HL-60 (cell line): ENCODE measurements around the gene MPZL3.

Experiments used
- DNase-seq, 2 experiments: peaks; one replicate each; pipeline ENCODE4 v3.0.0-alpha.2; 2010 to 2020; ENCODE audit warnings: low read depth in 1 of 2, low spot score in 1 of 2
- H3K27ac ChIP-seq: fragments of 250-450 bp; sonication (Bioruptor Pico); replicated peaks from 2 replicates; pipeline ENCODE4 v1.5.1; 2020; ENCODE audit warnings: mild to moderate bottlenecking, moderate library complexity
- H3K27me3 ChIP-seq: fragments of 250-450 bp; sonication (Bioruptor Pico); 2 replicates; pipeline ENCODE4 v1.5.1; 2021; ENCODE audit warnings: mild to moderate bottlenecking, moderate library complexity; ENCODE audit not compliant: insufficient read depth, poor library complexity, severe bottlenecking
- H3K4me3 ChIP-seq: replicated peaks from 2 replicates; pipeline ENCODE4 v1.5.1; 2011; ENCODE audit warnings: mild to moderate bottlenecking, control low read depth, low read length; ENCODE audit not compliant: insufficient read depth
- GABPA ChIP-seq: IDR thresholded peaks from 2 replicates; pipeline ENCODE4 v1.6.1; 2012; ENCODE audit warnings: low read depth
- POLR2AphosphoS5 ChIP-seq: IDR thresholded peaks from 2 replicates; pipeline ENCODE4 v1.6.1; 2012; ENCODE audit warnings: low read depth
- SPI1 ChIP-seq: IDR thresholded peaks from 2 replicates; pipeline ENCODE4 v1.6.1; 2012; ENCODE audit warnings: low read depth, mild to moderate bottlenecking, borderline replicate concordance
- TF ChIP-seq, protein P1 (sequence below): IDR thresholded peaks from 2 replicates; pipeline ENCODE4 v1.6.1; 2012; ENCODE audit warnings: low read depth; ENCODE audit not compliant: insufficient replicate concordance
- TF ChIP-seq, protein P2 (sequence below): IDR thresholded peaks from one replicate; pipeline ENCODE4 v1.5.1; 2011; ENCODE audit warnings: low read length, control low read depth, inconsistent platforms; ENCODE audit not compliant: insufficient read depth

Gene MPZL3

DNA sequence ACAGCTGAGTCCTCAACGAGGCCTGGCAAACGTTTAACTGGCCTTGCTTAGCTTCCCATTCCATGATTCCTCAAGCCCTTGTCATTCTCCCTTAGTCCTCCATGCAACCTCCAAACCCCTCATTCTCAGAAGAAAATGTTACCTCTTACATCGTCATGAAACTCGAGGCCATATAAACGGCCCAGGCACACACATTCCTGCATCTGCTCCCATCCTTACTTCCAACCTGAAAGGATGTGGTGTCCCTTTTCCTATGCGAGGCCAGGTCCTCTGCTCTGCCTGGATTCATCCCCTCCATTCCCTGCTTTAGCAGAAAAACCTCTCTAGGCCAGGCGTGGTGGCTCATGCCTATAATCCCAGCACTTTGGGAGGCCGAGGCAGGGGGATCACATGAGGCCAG lies 9.0 kb downstream of the MPZL3 start:
- H3K27me3 ChIP-seq: no peaks in the 10 kb centered on the region
- no peak for DNase-seq
- no peak overlapping the region for H3K4me3 ChIP-seq
- TF ChIP-seq GABPA: no peak
- no peak for TF ChIP-seq SPI1
- TF ChIP-seq, protein P1, sequence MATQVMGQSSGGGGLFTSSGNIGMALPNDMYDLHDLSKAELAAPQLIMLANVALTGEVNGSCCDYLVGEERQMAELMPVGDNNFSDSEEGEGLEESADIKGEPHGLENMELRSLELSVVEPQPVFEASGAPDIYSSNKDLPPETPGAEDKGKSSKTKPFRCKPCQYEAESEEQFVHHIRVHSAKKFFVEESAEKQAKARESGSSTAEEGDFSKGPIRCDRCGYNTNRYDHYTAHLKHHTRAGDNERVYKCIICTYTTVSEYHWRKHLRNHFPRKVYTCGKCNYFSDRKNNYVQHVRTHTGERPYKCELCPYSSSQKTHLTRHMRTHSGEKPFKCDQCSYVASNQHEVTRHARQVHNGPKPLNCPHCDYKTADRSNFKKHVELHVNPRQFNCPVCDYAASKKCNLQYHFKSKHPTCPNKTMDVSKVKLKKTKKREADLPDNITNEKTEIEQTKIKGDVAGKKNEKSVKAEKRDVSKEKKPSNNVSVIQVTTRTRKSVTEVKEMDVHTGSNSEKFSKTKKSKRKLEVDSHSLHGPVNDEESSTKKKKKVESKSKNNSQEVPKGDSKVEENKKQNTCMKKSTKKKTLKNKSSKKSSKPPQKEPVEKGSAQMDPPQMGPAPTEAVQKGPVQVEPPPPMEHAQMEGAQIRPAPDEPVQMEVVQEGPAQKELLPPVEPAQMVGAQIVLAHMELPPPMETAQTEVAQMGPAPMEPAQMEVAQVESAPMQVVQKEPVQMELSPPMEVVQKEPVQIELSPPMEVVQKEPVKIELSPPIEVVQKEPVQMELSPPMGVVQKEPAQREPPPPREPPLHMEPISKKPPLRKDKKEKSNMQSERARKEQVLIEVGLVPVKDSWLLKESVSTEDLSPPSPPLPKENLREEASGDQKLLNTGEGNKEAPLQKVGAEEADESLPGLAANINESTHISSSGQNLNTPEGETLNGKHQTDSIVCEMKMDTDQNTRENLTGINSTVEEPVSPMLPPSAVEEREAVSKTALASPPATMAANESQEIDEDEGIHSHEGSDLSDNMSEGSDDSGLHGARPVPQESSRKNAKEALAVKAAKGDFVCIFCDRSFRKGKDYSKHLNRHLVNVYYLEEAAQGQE: no peak
- no peak for TF ChIP-seq POLR2AphosphoS5
- TF ChIP-seq, protein P2, sequence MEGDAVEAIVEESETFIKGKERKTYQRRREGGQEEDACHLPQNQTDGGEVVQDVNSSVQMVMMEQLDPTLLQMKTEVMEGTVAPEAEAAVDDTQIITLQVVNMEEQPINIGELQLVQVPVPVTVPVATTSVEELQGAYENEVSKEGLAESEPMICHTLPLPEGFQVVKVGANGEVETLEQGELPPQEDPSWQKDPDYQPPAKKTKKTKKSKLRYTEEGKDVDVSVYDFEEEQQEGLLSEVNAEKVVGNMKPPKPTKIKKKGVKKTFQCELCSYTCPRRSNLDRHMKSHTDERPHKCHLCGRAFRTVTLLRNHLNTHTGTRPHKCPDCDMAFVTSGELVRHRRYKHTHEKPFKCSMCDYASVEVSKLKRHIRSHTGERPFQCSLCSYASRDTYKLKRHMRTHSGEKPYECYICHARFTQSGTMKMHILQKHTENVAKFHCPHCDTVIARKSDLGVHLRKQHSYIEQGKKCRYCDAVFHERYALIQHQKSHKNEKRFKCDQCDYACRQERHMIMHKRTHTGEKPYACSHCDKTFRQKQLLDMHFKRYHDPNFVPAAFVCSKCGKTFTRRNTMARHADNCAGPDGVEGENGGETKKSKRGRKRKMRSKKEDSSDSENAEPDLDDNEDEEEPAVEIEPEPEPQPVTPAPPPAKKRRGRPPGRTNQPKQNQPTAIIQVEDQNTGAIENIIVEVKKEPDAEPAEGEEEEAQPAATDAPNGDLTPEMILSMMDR: no peak
- H3K27ac ChIP-seq: no peak overlapping the region

DNA sequence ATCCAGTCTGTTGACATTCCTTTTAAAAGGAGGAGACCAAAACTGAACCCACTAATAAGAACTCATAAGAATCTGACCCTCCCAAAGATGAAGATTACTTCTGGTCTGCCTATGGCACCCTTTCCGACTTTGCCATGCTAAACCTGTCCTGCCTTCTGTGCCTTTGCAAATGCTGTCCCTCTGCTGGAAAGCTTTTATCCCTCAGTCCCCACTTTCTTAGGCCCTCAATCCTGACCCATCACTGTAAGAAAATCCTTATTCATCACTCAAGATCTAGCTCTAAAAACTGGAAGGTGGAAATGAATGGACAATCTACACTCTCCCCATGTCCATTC lies 10.4 kb downstream of the MPZL3 start:
- H3K27me3 ChIP-seq: no peaks in the 10 kb centered on the region
- TF ChIP-seq SPI1: no peak
- no peak for TF ChIP-seq POLR2AphosphoS5
- H3K4me3 ChIP-seq: no peak overlapping the region
- peak overlapping the region; percentile 85 for H3K27ac ChIP-seq
- DNase-seq: no peak

DNA sequence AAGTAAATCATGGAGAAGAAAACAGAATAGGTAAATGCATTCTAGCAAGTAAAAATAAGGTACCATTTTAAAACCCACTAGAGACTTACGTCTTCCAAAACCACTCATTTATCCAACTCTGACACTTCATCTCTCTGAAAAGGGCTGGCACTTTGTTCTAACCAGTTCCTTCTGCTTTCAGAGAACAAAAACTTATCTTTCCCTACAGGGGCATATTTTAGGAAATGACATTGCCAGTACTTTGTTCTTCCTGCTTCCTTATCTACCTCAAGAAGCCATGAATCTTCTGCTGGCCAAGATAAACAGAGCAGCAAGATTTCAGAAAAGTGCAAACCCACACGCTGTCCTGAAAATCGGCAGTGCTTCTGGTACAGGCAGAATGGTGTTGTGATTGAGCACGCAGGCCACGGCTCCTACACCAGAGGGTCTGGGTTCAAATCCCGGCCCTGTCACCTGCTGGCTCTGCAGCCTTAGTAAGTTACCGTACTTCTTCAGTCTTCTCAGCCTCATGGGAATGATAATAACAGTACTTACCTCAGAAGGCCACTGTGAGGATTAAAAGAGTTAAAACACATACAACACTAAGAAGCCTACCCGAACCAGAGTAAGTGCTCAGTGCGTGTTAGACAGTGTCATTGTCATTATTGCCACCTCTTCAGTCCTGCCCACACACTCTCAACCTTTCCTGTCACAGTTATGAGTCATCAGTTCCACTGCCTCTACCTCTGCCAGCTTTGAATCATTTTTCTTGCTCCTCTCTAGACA lies 11.0 kb downstream of the MPZL3 start:
- TF ChIP-seq SPI1: no peak; the same call in 1 of the 2 replicates
- no peak for TF ChIP-seq POLR2AphosphoS5
- no peak overlapping the region for H3K4me3 ChIP-seq
- DNase-seq: peak; percentile 69 to 90
- no peaks in the 10 kb centered on the region for H3K27me3 ChIP-seq
- peak overlapping the region; percentile 85 for H3K27ac ChIP-seq

DNA sequence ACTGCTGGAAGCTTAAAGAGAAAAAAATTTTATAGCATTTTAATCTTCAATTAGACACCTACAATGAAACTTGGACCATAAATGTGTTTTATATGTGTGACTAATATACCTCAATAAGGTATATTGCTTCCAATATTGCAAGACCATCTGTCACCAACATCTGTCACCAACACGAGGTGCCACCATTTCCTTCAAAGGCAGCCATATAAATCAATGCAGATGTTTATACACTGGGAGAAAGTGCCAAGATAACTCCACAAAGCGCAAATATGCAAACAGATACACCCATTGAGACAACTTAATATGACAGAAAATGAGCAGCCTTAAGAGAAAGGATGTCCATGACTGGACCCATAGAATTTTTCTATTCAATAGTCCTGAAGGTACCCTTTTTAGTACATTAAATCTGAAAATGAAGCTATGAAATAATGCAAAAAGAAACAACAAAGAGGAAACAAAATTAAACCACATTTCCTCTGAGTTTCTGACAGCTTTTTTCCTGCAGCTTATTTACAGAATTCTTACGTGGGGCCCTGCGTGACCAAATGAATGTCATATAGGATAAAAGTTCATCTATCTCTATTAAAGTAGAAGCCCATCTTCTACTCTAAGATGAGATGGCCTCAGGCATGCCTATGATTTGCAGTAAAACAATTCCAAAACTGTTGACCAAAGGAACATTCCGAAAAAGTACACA lies 12.5 kb downstream of the MPZL3 start:
- no peak for TF ChIP-seq POLR2AphosphoS5
- TF ChIP-seq SPI1: no peak
- TF ChIP-seq, protein P1: no peak
- TF ChIP-seq, protein P2: no peak
- TF ChIP-seq GABPA: no peak
- Histone ChIP-seq H3K27me3 (no peaks in the 10 kb centered on the region), H3K27ac (peak overlapping the region; percentile 85), H3K4me3 (no peak overlapping the region)
- no peak for DNase-seq
